OCI-LY7 (cell line): Measurements from ENCODE around the gene BAG1.

Experiments
- CTCF ChIP-seq: fragments of 200-600 bp; sonication (generic); conservative IDR thresholded peaks from 2 replicates; pipeline ENCODE4 v1.5.1; 2014; ENCODE audit warnings: mild to moderate bottlenecking, antibody characterized with exemption, low read length, moderate library complexity, mixed read lengths
- EZH2phosphoT487 ChIP-seq: fragments of 200-600 bp; sonication (generic); IDR thresholded peaks from 2 replicates; pipeline ENCODE4 v1.6.1; 2018; ENCODE audit warnings: low read depth, borderline replicate concordance, mild to moderate bottlenecking, mixed run types, antibody characterized with exemption, low read length, moderate library complexity, mixed read lengths

DNA sequence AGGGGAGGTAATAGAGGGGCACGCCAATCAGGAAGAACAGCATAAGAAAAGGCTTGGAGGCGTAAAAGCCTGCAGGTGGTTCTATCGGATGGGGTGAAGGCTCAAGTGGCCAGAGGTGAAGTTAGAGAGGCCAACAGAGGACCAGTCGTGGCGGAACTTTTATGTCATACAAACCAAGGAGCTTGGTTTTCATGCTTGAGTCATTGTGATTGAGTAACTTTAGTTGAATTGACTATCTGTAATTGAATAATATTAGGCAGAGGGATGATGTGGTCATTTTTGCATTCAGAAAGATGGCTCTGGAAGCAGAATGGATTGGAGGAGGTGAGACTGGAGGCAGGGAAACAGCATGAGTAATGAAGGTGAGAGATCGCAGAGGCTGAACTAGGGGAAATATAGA lies 31.7 kb downstream of the BAG1 start:
- TF ChIP-seq CTCF (no peak), EZH2phosphoT487 (no peak)
